Skeletal muscle tissue (tissue), 4 donors: ENCODE measurements around the gene EIF2B1. TPM values are rescaled to one million over a fixed set of nuclear protein-coding genes. Genes with fewer than 3 reads are reported as not detected.

Experiments used
- H3K27ac ChIP-seq: one replicate; pipeline ENCODE4 v1.7.0; 2013; ENCODE audit warnings: mild to moderate bottlenecking, low read depth, low read length, inconsistent platforms
- H3K27me3 ChIP-seq, 3 donors: one replicate each; pipeline ENCODE4 v1.7.0; 2013; ENCODE audit warnings: low read length in 3 of 3; ENCODE audit not compliant: control insufficient read depth in 3 of 3, insufficient read depth in 3 of 3
- H3K36me3 ChIP-seq, 3 donors: one replicate each; pipeline ENCODE4 v1.7.0; 2013; ENCODE audit warnings: low read length in 3 of 3; ENCODE audit not compliant: control insufficient read depth in 3 of 3, insufficient read depth in 3 of 3
- H3K4me1 ChIP-seq, 3 donors: one replicate each; pipeline ENCODE4 v1.7.0; 2013; ENCODE audit warnings: low read length in 3 of 3, mild to moderate bottlenecking in 3 of 3; ENCODE audit not compliant: control insufficient read depth in 3 of 3, insufficient read depth in 3 of 3
- H3K4me3 ChIP-seq, 3 donors: one replicate each; pipeline ENCODE4 v1.7.0; 2013; ENCODE audit warnings: low read length in 3 of 3
- H3K9ac ChIP-seq, 3 donors: one replicate each; pipeline ENCODE4 v1.7.0; 2013; ENCODE audit warnings: low read length in 3 of 3, mild to moderate bottlenecking in 3 of 3, moderate library complexity in 2 of 3, low read depth in 1 of 3
- H3K9me3 ChIP-seq, 3 donors: one replicate each; pipeline ENCODE4 v1.7.0; 2013; ENCODE audit warnings: low read length in 3 of 3; ENCODE audit not compliant: control insufficient read depth in 3 of 3
- total RNA-seq: library from RNA; depleted of rRNA; stranded (reverse); fragments of >200 nt; gene quantifications from one replicate; pipeline ENCODE4 v1.2.3, GENCODE V29; 2014
- donor health status: Osteomylitis.

EIF2B1 gene
- total RNA-seq, 1 donor from 2014 or later, result 34.4 TPM

GRCh38 chr12:123657211-123657610 is 23.7 kb upstream of the EIF2B1 start:
- no peak overlapping the region for H3K9ac ChIP-seq
- peaks cover 14 to 34% (median 22%) of the 10 kb centered on the region in 3 donors for H3K36me3 ChIP-seq
- H3K27ac ChIP-seq, result no peak overlapping the region
- H3K4me1 ChIP-seq, result no peaks in the 10 kb centered on the region
- no peak overlapping the region for H3K4me3 ChIP-seq
- no peaks in the 10 kb centered on the region for H3K9me3 ChIP-seq
- H3K27me3 ChIP-seq, result no peaks in the 10 kb centered on the region

DNA sequence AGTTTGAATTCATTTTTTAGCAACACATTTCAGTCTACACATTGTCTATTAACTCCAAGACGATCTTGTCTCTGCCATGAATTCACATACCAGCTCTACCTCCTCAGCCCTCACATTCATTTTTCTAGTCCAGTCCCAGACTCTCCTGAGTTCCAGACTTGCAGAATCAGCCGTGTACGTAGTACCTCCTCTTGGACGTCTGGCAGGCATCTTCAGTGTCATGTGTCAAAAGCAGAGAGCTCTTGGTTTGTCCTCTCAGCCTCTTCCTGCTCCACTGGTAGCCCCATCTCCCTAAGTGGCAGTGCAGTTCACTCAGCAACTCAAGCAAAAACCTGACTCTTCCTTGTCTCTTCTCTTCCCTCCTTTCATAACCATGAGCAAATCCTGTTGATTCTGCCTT is 22.9 kb upstream of the EIF2B1 start:
- H3K36me3 ChIP-seq, result peaks cover 14 to 34% (median 25%) of the 10 kb centered on the region in 3 donors
- no peaks in the 10 kb centered on the region for H3K27me3 ChIP-seq
- H3K9me3 ChIP-seq, result no peaks in the 10 kb centered on the region
- H3K9ac ChIP-seq, result no peak overlapping the region
- no peaks in the 10 kb centered on the region for H3K4me1 ChIP-seq
- no peak overlapping the region for H3K27ac ChIP-seq
- no peak overlapping the region for H3K4me3 ChIP-seq

DNA sequence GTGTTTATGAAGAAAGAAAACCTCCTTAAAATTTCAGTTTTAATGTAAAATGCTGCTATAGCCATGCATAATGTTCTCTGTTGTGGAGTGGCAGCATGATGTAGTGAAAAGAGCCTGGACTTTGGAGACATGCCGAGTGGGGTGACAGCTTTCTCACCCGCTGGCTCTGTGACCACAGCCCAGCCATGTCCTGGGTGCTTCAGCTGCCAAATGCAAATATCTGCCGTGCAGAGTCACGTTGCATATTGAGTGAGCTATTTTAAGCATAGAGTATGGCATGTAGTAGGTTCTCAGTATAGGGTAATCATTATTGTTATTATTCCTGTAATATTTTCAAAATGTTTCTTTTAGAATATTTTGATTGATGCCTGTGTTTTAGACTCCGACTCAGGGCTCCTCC is 21.9 kb upstream of the EIF2B1 start:
- Histone ChIP-seq H3K27me3 (no peaks in the 10 kb centered on the region), H3K4me1 (no peaks in the 10 kb centered on the region), H3K4me3 (no peak overlapping the region), H3K36me3 (peaks cover 14 to 36% (median 20%) of the 10 kb centered on the region in 3 donors), H3K9ac (no peak overlapping the region), H3K27ac (no peak overlapping the region), H3K9me3 (no peaks in the 10 kb centered on the region)

GRCh38 chr12:123654129-123654701 is 20.7 kb upstream of the EIF2B1 start:
- H3K9ac ChIP-seq, result no peak overlapping the region
- no peaks in the 10 kb centered on the region for H3K27me3 ChIP-seq
- no peak overlapping the region for H3K27ac ChIP-seq
- H3K36me3 ChIP-seq, result peaks cover 11 to 37% (median 24%) of the 10 kb centered on the region in 3 donors
- no peaks in the 10 kb centered on the region for H3K9me3 ChIP-seq
- no peak overlapping the region for H3K4me3 ChIP-seq
- H3K4me1 ChIP-seq, result no peaks in the 10 kb centered on the region

- H3K27ac ChIP-seq, result no peak overlapping the region
- H3K9me3 ChIP-seq, result no peaks in the 10 kb centered on the region
- peaks cover 17 to 42% (median 18%) of the 10 kb centered on the region in 3 donors for H3K36me3 ChIP-seq
- no peak overlapping the region for H3K4me3 ChIP-seq
- no peaks in the 10 kb centered on the region for H3K27me3 ChIP-seq
- no peak overlapping the region for H3K9ac ChIP-seq
- no peaks in the 10 kb centered on the region for H3K4me1 ChIP-seq
Measured at GRCh38 chr12:123648401-123648800, 14.9 kb upstream of the EIF2B1 start.

DNA sequence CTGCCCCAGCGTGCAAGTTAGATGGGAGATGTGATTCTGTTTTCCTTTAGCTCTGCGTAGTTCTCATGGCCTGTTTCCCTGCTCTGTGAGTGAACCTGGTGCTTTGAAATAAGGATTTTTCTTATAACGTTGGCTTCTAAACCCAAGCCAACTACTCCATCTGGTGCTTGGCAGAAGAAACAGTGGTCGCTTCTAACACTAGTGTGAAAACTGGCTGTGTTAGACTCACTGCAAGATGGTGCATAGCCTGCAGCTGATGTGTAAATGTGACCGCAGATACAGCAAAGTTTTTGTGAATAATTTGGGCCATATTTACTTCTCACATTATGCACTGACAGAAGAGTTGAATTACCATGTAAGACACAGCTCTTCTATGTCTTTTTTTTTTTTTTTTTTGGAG is 12.4 kb upstream of the EIF2B1 start:
- H3K36me3 ChIP-seq, result peaks cover 17 to 41% (median 18%) of the 10 kb centered on the region in 3 donors
- H3K27me3 ChIP-seq, result no peaks in the 10 kb centered on the region
- H3K27ac ChIP-seq, result no peak overlapping the region

GRCh38 chr12:123645380-123645779 is 11.9 kb upstream of the EIF2B1 start:
- peaks cover 13 to 41% (median 18%) of the 10 kb centered on the region in 3 donors for H3K36me3 ChIP-seq
- H3K27ac ChIP-seq, result no peak overlapping the region
- H3K9ac ChIP-seq, result no peak overlapping the region

More for the DNA sequence above, 12.4 kb upstream of the EIF2B1 start:
- H3K4me3 ChIP-seq, result no peak overlapping the region
- no peaks in the 10 kb centered on the region for H3K9me3 ChIP-seq
- no peak overlapping the region for H3K9ac ChIP-seq
- no peaks in the 10 kb centered on the region for H3K4me1 ChIP-seq

DNA sequence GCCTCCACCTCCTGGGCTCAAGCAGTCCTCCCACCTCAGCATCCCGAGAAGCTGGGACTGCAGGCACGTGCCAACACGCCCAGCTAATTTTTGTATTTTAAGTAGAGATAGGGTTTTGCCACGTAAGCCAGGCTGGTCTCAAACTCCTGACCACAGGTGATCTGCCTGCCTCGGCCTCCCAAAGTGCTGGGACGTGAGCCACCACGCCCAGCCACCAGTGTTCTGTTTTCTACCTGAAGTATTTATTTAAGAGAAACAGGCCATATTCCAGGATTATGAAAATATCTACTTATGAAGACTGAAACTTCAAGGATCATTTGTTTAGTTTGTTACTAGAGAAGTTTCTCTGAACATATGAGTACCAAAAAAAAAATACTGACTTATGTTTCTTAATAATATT is 10.4 kb upstream of the EIF2B1 start:
- H3K27ac ChIP-seq, result no peak overlapping the region
- H3K4me3 ChIP-seq, result no peak overlapping the region
- no peaks in the 10 kb centered on the region for H3K4me1 ChIP-seq
- no peaks in the 10 kb centered on the region for H3K9me3 ChIP-seq
- H3K36me3 ChIP-seq, result peaks cover 9 to 30% (median 16%) of the 10 kb centered on the region in 3 donors
- H3K27me3 ChIP-seq, result no peaks in the 10 kb centered on the region
- no peak overlapping the region for H3K9ac ChIP-seq

More at GRCh38 chr12:123645380-123645779, 11.9 kb upstream of the EIF2B1 start:
- H3K27me3 ChIP-seq, result no peaks in the 10 kb centered on the region
- H3K4me1 ChIP-seq, result no peaks in the 10 kb centered on the region
- no peaks in the 10 kb centered on the region for H3K9me3 ChIP-seq
- H3K4me3 ChIP-seq, result no peak overlapping the region

DNA sequence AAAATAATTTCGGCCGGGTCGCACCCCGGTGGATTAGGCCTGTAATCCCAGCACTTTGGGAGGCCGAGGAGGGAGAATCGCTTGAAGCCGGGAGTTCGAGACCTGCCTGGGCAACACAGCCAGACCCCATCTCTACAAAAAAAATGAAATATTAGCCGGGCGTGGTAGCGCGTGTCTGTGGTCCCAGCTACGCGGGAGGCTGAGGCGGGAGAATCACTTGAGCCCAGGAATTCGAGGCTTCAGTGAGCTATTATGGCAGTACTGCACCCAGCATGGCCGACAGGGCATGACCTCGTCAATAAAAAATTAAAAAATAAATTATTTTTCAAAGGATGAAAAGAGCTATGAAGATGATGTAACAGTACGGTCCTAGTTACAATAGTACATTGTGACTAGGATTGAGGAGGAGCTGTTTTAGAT is 666 bp upstream of the EIF2B1 start:
- Histone ChIP-seq H3K36me3 (peaks cover 16 to 20% (median 18%) of the 10 kb centered on the region in 3 donors), H3K4me1 (peaks cover 7 to 22% (median 10%) of the 10 kb centered on the region in 3 donors), H3K27me3 (no peaks in the 10 kb centered on the region), H3K27ac (peak overlapping the region; percentile 84), H3K9me3 (no peaks in the 10 kb centered on the region), H3K9ac (peak overlapping the region; percentile 88 to 97 (median 96)), H3K4me3 (peak overlapping the region; percentile 94 to 99 (median 99))

DNA sequence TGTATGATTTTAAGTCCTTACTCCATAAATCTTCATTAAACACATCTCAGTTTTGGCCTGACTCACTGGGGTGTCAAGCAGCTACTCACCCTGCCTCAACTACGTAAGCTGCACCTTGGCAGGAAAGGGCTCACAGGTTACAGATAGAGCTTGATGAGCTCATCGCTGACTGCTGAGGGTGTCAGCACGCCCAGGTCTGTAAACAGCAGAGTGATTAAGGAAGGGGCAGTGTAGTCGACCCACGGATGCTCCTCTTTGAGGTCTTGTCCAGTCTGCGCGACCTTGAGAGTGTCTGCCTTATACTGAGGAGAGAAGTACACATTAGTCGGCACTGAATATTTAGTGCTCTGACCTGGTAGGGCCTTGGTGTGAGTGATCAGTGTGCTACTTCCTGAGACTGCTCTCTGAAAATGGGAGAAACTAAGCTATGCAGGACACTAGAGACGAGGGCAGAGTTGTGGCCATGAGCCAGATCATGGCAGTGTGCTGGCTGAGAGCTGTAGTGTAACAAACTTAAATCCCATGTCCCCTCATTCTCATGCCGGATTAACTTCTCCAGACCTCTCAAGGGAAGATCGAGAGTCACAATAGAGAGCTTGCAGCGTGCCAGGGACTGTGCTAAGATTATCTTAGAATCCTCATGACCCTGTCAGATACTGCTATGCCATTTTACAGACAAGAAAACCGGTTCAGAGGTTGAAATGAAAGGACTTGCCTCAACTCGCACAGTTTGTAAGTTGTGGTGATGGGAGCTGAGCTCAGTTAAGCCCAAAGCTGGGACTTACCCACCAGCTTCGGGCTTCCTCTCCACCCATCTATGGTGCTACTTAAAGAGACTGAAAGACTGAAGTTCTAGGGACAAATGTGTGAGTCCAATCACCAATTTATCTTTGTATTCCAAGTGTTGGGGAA is 11.6 kb downstream of the EIF2B1 start:
- Histone ChIP-seq H3K27me3 (no peaks in the 10 kb centered on the region), H3K4me1 (no peaks in the 10 kb centered on the region), H3K36me3 (peaks cover 61 to 74% (median 69%) of the 10 kb centered on the region in 3 donors), H3K9ac (no peak overlapping the region), H3K27ac (no peak overlapping the region), H3K4me3 (no peak overlapping the region), H3K9me3 (no peaks in the 10 kb centered on the region)
